ENCODE data around the gene KIF1A.
A peak's percentile ranks its signal among the peaks of the same experiment; 100 is the strongest.

KIF1A gene, protein sequence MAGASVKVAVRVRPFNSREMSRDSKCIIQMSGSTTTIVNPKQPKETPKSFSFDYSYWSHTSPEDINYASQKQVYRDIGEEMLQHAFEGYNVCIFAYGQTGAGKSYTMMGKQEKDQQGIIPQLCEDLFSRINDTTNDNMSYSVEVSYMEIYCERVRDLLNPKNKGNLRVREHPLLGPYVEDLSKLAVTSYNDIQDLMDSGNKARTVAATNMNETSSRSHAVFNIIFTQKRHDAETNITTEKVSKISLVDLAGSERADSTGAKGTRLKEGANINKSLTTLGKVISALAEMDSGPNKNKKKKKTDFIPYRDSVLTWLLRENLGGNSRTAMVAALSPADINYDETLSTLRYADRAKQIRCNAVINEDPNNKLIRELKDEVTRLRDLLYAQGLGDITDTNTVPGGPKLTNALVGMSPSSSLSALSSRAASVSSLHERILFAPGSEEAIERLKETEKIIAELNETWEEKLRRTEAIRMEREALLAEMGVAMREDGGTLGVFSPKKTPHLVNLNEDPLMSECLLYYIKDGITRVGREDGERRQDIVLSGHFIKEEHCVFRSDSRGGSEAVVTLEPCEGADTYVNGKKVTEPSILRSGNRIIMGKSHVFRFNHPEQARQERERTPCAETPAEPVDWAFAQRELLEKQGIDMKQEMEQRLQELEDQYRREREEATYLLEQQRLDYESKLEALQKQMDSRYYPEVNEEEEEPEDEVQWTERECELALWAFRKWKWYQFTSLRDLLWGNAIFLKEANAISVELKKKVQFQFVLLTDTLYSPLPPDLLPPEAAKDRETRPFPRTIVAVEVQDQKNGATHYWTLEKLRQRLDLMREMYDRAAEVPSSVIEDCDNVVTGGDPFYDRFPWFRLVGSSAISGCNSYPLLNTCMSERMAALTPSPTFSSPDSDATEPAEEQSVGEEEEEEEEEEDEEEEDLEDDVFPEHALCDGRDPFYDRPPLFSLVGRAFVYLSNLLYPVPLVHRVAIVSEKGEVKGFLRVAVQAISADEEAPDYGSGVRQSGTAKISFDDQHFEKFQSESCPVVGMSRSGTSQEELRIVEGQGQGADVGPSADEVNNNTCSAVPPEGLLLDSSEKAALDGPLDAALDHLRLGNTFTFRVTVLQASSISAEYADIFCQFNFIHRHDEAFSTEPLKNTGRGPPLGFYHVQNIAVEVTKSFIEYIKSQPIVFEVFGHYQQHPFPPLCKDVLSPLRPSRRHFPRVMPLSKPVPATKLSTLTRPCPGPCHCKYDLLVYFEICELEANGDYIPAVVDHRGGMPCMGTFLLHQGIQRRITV (N-terminal part only)

GRCh38 chr2:240819858-240820606 is at the start of gene KIF1A:
Gene KIF1A, minus strand, starts transcription at chr2:240820219. Its CDS starts 22,467 bp downstream, at chr2:240797752.
- DNase-seq: no peak

DNA sequence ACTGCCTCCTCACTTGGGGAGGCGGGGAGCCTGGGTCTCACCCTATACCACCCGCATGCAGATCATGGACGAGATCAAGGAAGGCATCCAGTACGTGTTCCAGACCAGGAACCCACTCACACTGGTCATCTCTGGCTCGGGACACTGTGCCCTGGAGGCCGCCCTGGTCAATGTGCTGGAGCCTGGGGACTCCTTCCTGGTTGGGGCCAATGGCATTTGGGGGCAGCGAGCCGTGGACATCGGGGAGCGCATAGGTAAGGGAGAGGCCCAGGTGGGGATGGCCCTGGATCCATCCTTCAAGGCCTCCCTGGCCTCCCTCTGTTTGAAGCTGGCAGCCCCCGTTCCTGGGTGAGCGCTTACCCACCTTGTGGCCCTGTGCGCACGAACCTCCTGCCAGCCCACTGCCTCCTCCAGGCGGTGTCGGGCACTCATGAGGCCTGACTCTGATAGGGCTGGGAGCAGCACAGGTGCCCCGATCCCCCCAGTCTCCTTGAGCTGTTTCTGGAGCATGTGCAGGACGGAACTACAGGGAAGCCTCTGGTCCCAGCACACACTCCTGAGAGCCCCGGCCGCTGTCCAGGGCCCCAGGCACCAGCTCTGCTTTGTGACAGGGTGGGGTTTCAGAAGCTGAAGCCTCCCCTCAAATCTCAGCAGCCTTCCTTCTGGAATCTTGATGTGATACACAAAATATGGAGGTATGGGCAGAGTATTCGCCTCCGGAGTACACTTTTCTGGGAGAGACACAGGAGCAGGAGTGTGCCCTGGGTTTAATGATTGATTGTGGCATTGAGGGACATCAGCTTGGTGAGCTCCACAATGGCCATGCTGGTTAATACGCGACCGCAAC is 49.3 kb upstream of the KIF1A start:
- no peak for DNase-seq

DNA sequence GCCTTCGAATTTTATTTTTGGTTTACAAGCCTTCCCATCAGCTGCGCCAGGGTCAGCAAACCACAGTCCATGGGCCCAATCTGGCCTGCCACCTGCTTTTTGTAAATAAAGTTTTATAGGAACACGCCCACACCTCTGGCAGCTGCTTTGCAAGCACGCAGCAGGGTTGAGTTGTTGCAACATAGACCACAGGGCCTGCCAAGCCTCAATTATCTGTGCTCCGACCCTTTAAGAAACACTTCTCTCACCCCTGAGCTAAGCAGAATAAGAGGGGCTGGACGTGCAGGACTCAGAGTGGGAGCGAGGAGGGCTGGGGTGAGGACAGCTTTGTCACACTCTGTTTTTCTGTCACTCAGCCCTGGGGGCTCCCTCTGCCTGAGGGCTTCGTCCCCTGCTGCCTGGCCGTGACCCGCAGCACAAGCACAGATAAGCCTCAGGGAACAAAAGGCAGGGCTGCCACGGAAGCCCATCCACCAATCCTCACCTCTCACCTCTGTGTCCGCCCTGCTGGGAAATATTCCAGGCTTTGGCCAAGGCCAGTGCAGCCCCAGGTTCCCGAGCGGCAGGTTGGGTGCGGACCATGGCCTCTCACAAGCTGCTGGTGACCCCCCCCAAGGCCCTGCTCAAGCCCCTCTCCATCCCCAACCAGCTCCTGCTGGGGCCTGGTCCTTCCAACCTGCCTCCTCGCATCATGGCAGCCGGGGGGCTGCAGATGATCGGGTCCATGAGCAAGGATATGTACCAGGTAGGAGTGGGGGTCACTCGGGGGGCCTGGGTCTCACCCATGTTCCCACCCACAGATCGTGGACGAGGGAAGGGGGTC is 48.5 kb upstream of the KIF1A start, which contains the start of gene AGXT:
Gene AGXT, plus strand, starts transcription at position 539 of the 823 bp plus-strand sequence. Its CDS starts 42 bp downstream, at position 581.
- DNase-seq: no peak

GRCh38 chr2:240865391-240865790 is 45.4 kb upstream of the KIF1A start:
- DNase-seq: no peak

DNA sequence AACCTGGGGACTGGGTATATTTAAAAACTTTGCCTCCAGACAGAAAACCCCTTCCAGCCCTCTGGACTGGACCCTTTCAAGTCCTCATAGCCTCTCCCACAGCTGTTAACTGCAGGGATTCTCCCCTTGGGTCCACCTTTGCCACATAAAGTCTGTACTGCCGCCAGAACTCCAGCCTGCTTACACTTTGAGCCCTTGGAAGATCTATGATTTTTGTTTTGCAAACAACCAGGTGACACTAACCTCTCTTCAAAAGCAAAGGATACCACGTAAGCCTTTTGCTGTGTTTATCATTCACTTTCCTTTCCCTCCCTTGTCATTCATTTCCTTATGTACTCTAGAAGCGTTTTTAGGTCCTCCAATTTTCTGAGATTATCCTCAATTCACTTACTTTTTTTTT is 44.5 kb upstream of the KIF1A start:
- no peak for DNase-seq

DNA sequence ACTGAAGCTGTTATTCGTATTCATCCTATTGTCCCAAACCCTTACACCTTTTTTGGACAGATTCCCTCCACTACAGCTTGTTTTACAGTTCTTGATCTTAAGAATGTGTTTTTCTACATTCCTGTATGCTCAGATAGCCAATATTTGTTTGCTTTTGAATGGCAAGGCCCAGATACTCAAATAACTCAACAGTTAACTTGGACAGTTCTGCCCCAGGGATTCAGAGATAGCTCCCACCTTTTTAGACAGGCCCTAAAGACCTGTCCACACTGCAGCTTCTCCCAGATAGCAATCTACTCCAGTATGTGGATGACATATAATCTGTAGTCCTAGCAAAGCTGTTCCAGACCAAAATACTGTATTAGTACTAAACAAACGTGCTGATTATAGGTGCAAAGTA is 41.5 kb upstream of the KIF1A start:
- DNase-seq: no peak

- no peak for DNase-seq
Observed at GRCh38 chr2:240858871-240859270, 38.9 kb upstream of the KIF1A start.

- DNase-seq: no peak
Observed at GRCh38 chr2:240858321-240858720, 38.3 kb upstream of the KIF1A start.

GRCh38 chr2:240857039-240858008 is 37.3 kb upstream of the KIF1A start:
- DNase-seq: no peak

- no peak for DNase-seq
Observed at GRCh38 chr2:240856151-240856980, 36.3 kb upstream of the KIF1A start.

GRCh38 chr2:240855670-240856069 is 35.7 kb upstream of the KIF1A start:
- no peak for DNase-seq

- no peak for DNase-seq
Observed at GRCh38 chr2:240852671-240853314, 32.8 kb upstream of the KIF1A start.

GRCh38 chr2:240851078-240851991 is 31.3 kb upstream of the KIF1A start:
- DNase-seq: peak; percentile 74 to 80

DNA sequence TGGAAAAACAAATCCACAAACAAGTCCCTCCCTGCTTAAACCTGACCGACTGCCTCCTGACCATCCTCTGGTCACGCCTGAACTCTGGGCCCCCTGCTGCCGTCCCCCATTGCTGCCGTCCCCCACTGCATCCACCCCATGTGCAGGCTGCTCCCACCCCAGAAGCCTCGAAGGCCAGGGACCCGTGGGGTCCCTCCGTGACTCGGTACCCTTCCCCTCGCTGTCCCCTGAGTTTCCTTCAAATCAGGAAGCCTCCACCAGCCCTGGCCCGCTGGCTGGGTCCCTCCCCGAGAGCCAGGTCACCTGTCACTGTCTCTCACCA is 30.7 kb upstream of the KIF1A start:
- DNase-seq: no peak

GRCh38 chr2:240850026-240850425 is 30.0 kb upstream of the KIF1A start:
- DNase-seq: no peak

DNA sequence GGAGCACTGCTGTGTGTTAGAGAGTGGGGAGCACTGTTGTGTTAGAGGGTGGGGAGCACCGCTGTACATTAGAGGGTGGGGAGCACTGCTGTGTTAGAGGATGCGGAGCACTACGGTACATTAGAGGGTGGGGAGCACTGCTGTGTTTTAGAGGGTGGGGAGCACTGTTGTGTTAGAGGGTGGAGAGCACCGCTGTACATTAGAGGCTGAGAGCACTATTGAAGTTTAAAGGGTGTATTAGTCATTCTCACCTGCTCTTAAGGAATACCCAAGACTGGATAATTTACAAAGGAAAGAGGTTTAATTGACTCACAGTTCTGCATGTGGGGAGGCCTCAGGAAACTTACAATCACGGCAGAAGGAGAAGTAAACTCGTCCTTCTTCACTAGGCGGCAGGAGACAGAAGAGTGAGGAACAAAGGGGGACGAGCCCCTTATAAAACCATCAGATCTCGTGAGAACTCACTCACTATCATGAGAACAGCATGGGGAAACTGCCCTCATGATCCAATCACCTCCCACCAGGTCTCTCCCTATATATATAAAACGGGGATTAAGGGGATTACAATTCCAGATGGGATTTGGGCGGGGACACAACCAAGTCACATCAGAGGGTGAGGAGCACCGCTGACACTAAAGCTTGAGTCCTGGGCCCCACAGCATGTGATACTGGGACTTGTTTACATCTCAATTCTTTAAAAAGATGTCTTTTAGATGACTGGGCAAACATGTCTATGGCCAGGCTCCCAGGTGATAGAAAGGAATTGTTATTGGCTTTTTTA is 29.1 kb upstream of the KIF1A start:
- no peak for DNase-seq

Data from CD4-positive, alpha-beta T cell treated with Interleukin-1 beta for 1 hour (primary cell).